HepG2 (cell line): ENCODE results near the gene RNPEPL1. TPM values are rescaled to one million over a fixed set of nuclear protein-coding genes. Genes with fewer than 3 reads are reported as not detected.
A peak's percentile ranks its signal among the peaks of the same experiment; 100 is the strongest.

Source experiments
- CHD4 ChIP-seq: fragments of 200-600 bp; sonication (generic); IDR thresholded peaks from 2 replicates; pipeline ENCODE4 v1.7.0; 2017; ENCODE audit warnings: mild to moderate bottlenecking, low read length, borderline replicate concordance
- FOXP1 ChIP-seq, 2 experiments: fragments of 450-650 bp in 1 of 2; IDR thresholded peaks; 2 replicates each; pipeline ENCODE4 v1.6.1; 2017 to 2018; ENCODE audit warnings: antibody characterized with exemption in 1 of 2
- GABPB1 ChIP-seq: IDR thresholded peaks from 2 replicates; pipeline ENCODE4 v1.6.1; 2016; ENCODE audit warnings: mild to moderate bottlenecking, missing genetic modification reagents, moderate library complexity, missing compliant biosample characterization
- KAT7 ChIP-seq: IDR thresholded peaks from 2 replicates; pipeline ENCODE4 v1.6.1; 2018; ENCODE audit warnings: borderline replicate concordance, missing compliant biosample characterization
- PCBP2 ChIP-seq: fragments of 200-400 bp; formaldehyde crosslinking; optimal IDR thresholded peaks from 2 replicates; pipeline ENCODE3; 2018; ENCODE audit warnings: low read length, low read depth; ENCODE audit not compliant: poor library complexity, severe bottlenecking
- RARG ChIP-seq: sonication (generic); formaldehyde crosslinking; IDR thresholded peaks from 2 replicates; pipeline ENCODE4 v1.4.0; 2020; ENCODE audit warnings: low read depth, mild to moderate bottlenecking, missing genetic modification reagents
- SMC3 ChIP-seq: IDR thresholded peaks from 2 replicates; pipeline ENCODE4 v1.6.1; 2011; ENCODE audit warnings: low read length, improper control_type of control experiment
- SNAPC4 ChIP-seq: sonication (generic); formaldehyde crosslinking; IDR thresholded peaks from 2 replicates; pipeline ENCODE4 v1.4.0; 2020; ENCODE audit warnings: mild to moderate bottlenecking, missing genetic modification reagents
- TBX2 ChIP-seq: sonication (generic); formaldehyde crosslinking; IDR thresholded peaks from 2 replicates; pipeline ENCODE4 v1.5.0; 2020; ENCODE audit warnings: missing genetic modification reagents, mild to moderate bottlenecking, borderline replicate concordance
- WIZ ChIP-seq: sonication (generic); formaldehyde crosslinking; IDR thresholded peaks from 2 replicates; pipeline ENCODE4 v1.5.1; 2020; ENCODE audit warnings: mild to moderate bottlenecking, missing genetic modification reagents
- ZNF12 ChIP-seq: sonication (generic); formaldehyde crosslinking; IDR thresholded peaks from 2 replicates; pipeline ENCODE4 v1.5.0; 2020; ENCODE audit warnings: missing genetic modification reagents
- ZNF230 ChIP-seq: sonication (generic); formaldehyde crosslinking; IDR thresholded peaks from 2 replicates; pipeline ENCODE4 v1.4.0; 2020; ENCODE audit warnings: mild to moderate bottlenecking, missing genetic modification reagents
- ZNF383 ChIP-seq: sonication (generic); formaldehyde crosslinking; IDR thresholded peaks from 2 replicates; pipeline ENCODE4 v1.4.0; 2020; ENCODE audit warnings: missing genetic modification reagents, mild to moderate bottlenecking, borderline replicate concordance
- ZNF549 ChIP-seq: sonication (generic); formaldehyde crosslinking; IDR thresholded peaks from 2 replicates; pipeline ENCODE4 v1.5.0; 2020; ENCODE audit warnings: missing genetic modification reagents
- ZNF562 ChIP-seq: sonication (generic); formaldehyde crosslinking; IDR thresholded peaks from 2 replicates; pipeline ENCODE4 v1.8.0; 2022; ENCODE audit warnings: missing genetic modification reagents, borderline replicate concordance
- polyA plus RNA-seq, 8 experiments: library from polyadenylated mRNA; depleted of rRNA in 3 of 8; stranded (reverse) in 7 of 8; unstranded in 1 of 8; fragments of >200 nt; fragmentation: Illumina TruSeq in 4 of 8; extraction: Trizol in 4 of 8; gene quantifications; 2 replicates each; pipeline versions ENCODE4 v1.2.1 to v1.2.3, GENCODE V29; 2011 to 2016; ENCODE audit warnings: low read depth in 4 of 8, missing spikeins in 1 of 8, mixed read lengths in 1 of 8; ENCODE audit not compliant: insufficient read depth in 1 of 8
- total RNA-seq, 5 experiments: library from RNA; depleted of rRNA; stranded (reverse); fragments of >200 nt; fragmentation: Illumina TruSeq; extraction: Trizol; gene quantifications; 2 replicates each; pipeline ENCODE4 v1.2.3, GENCODE V29; 2016; ENCODE audit warnings: low read depth in 1 of 5
- TF ChIP-seq, protein P1 (sequence below): sonication (generic); formaldehyde crosslinking; IDR thresholded peaks from 2 replicates; pipeline ENCODE4 v1.5.1; 2020; ENCODE audit warnings: missing genetic modification reagents, mild to moderate bottlenecking, borderline replicate concordance
- TF ChIP-seq, protein P2 (sequence below): sonication (generic); formaldehyde crosslinking; IDR thresholded peaks from 2 replicates; pipeline ENCODE4 v1.5.0; 2020; ENCODE audit warnings: mild to moderate bottlenecking, missing genetic modification reagents

The RNPEPL1 gene
- total and polyA plus RNA-seq, 2 of the 13 experiments (the other 11 are each of a cell fraction or from before 2014, with no cell fraction given), result 13.0 to 18.0 TPM

GRCh38 chr2:240586198-240586918 lies 18.1 kb downstream of the RNPEPL1 start, which contains the start of gene CAPN10 (continued):
- TF ChIP-seq ZNF562 (CRISPR knock-in tag) (0 out of 2 replicates have a peak, but pooled peaks have one; percentile 16), GABPB1 (peak; percentile 99), TBX2 (CRISPR knock-in tag) (peak; percentile 43; the same call in 1 of the 2 replicates), SMC3 (no peak), SNAPC4 (CRISPR knock-in tag) (peak; percentile 96; the same call in 1 of the 2 replicates), ZNF12 (CRISPR knock-in tag) (peak; percentile 69; the same call in 1 of the 2 replicates), RARG (CRISPR knock-in tag) (0 out of 2 replicates have a peak, but pooled peaks have one; percentile 52), FOXP1 (IDR thresholded peaks at IDR 0.05) (no peak), FOXP1 (CRISPR knock-in tag; IDR thresholded peaks at IDR 0.05) (peak; percentile 22; the same call in 1 of the 2 replicates), WIZ (CRISPR knock-in tag) (peak; percentile 94; the same call in 1 of the 2 replicates), ZNF230 (no peak), ZNF383 (CRISPR knock-in tag) (no peak), CHD4 (no peak), KAT7 (CRISPR knock-in tag) (peak; percentile 58; the same call in 1 of the 2 replicates), PCBP2 (no peak), ZNF549 (CRISPR knock-in tag) (no peak)
- TF ChIP-seq, protein P1, sequence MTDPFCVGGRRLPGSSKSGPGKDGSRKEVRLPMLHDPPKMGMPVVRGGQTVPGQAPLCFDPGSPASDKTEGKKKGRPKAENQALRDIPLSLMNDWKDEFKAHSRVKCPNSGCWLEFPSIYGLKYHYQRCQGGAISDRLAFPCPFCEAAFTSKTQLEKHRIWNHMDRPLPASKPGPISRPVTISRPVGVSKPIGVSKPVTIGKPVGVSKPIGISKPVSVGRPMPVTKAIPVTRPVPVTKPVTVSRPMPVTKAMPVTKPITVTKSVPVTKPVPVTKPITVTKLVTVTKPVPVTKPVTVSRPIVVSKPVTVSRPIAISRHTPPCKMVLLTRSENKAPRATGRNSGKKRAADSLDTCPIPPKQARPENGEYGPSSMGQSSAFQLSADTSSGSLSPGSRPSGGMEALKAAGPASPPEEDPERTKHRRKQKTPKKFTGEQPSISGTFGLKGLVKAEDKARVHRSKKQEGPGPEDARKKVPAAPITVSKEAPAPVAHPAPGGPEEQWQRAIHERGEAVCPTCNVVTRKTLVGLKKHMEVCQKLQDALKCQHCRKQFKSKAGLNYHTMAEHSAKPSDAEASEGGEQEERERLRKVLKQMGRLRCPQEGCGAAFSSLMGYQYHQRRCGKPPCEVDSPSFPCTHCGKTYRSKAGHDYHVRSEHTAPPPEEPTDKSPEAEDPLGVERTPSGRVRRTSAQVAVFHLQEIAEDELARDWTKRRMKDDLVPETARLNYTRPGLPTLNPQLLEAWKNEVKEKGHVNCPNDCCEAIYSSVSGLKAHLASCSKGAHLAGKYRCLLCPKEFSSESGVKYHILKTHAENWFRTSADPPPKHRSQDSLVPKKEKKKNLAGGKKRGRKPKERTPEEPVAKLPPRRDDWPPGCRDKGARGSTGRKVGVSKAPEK (CRISPR knock-in tag), result no peak
- TF ChIP-seq, protein P2, sequence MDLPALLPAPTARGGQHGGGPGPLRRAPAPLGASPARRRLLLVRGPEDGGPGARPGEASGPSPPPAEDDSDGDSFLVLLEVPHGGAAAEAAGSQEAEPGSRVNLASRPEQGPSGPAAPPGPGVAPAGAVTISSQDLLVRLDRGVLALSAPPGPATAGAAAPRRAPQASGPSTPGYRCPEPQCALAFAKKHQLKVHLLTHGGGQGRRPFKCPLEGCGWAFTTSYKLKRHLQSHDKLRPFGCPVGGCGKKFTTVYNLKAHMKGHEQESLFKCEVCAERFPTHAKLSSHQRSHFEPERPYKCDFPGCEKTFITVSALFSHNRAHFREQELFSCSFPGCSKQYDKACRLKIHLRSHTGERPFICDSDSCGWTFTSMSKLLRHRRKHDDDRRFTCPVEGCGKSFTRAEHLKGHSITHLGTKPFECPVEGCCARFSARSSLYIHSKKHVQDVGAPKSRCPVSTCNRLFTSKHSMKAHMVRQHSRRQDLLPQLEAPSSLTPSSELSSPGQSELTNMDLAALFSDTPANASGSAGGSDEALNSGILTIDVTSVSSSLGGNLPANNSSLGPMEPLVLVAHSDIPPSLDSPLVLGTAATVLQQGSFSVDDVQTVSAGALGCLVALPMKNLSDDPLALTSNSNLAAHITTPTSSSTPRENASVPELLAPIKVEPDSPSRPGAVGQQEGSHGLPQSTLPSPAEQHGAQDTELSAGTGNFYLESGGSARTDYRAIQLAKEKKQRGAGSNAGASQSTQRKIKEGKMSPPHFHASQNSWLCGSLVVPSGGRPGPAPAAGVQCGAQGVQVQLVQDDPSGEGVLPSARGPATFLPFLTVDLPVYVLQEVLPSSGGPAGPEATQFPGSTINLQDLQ (CRISPR knock-in tag), result peak; percentile 57; the same call in 1 of the 2 replicates
